Measurements from ENCODE around the gene DDX6.

DNA sequence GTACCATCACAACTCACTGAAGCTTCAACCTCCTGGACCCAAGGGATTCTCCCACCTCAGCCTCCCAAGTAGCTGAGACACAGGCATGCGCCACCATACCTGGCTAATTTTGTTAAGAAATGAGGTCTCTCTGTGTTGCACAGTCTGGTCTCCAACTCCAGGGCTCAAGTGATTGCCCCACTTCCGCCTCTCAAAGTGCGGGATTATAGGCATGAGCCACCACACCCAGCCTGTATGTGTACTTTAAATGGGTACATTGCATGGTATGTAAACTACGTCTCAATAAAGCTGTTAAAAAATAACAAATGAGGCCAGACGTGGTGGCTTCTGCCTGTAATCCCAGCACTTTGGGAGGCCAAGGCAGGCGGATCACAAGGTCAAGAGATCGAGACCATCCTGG, 36.2 kb upstream of the DDX6 start:
- TF ChIP-seq, protein P1, sequence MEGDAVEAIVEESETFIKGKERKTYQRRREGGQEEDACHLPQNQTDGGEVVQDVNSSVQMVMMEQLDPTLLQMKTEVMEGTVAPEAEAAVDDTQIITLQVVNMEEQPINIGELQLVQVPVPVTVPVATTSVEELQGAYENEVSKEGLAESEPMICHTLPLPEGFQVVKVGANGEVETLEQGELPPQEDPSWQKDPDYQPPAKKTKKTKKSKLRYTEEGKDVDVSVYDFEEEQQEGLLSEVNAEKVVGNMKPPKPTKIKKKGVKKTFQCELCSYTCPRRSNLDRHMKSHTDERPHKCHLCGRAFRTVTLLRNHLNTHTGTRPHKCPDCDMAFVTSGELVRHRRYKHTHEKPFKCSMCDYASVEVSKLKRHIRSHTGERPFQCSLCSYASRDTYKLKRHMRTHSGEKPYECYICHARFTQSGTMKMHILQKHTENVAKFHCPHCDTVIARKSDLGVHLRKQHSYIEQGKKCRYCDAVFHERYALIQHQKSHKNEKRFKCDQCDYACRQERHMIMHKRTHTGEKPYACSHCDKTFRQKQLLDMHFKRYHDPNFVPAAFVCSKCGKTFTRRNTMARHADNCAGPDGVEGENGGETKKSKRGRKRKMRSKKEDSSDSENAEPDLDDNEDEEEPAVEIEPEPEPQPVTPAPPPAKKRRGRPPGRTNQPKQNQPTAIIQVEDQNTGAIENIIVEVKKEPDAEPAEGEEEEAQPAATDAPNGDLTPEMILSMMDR (IDR thresholded peaks at IDR 0.05), result no peak
- no peak for TF ChIP-seq POLR2A (IDR thresholded peaks at IDR 0.05)
